GM12878 (cell line): Measurements from ENCODE around the gene THADA. TPM values are rescaled to one million over a fixed set of nuclear protein-coding genes. Genes with fewer than 3 reads are reported as not detected.

Source experiments
- ATAC-seq: fragments of 200-7000 bp; cut with Tn5 transposase; 3 replicates; pipeline ENCODE4 v1.9.1; 2020; ENCODE audit warnings: mild to moderate bottlenecking, moderate library complexity
- BruUV-seq: library from RNA; stranded (reverse); fragments of 400-500 nt; replicated peaks from 2 replicates; lab custom pipeline; 2021; lab: Mats Ljungman, UMichigan
- CTCF ChIA-PET: fragments of 300-600 bp; sonication (Branson Sonifier 250); formaldehyde crosslinking; extraction: SDS; loops from one replicate; lab custom pipeline; 2021; ENCODE audit warnings: inconsistent platforms; lab: Yijun Ruan, JAX
- POLR2A ChIA-PET: fragments of 350-600 bp; formaldehyde crosslinking; extraction: SDS; loops from one replicate; lab custom pipeline; 2021; ENCODE audit warnings: inconsistent platforms; lab: Charles Lee
- RAD21 ChIA-PET: fragments of 300-600 bp; sonication (Branson Sonifier 250); formaldehyde crosslinking; loops from one replicate; lab custom pipeline; 2023; ENCODE audit warnings: antibody characterized with exemption; ENCODE audit not compliant: unreplicated experiment; lab: Charles Lee
- SMC1A ChIA-PET: fragments of 300-600 bp; sonication (Branson Sonifier 250); formaldehyde crosslinking; loops from one replicate; lab custom pipeline; 2023; ENCODE audit not compliant: unreplicated experiment, uncharacterized antibody; lab: Charles Lee
- DNase-seq: peaks from one replicate; pipeline ENCODE4 v3.0.0-alpha.2; 2011; ENCODE audit warnings: low read depth, low spot score
- FAIRE-seq: peaks from 3 replicates; lab custom pipeline; 2011; peaks lifted over from hg19 to GRCh38; lab: Jason Lieb, UNC
- H2AFZ ChIP-seq: 2 replicates; pipeline ENCODE4 v1.6.0; 2011; ENCODE audit warnings: low read depth, low read length, control low read depth; ENCODE audit not compliant: control insufficient read depth
- H3K27ac ChIP-seq: 2 replicates; pipeline ENCODE4 v1.5.1; 2011; ENCODE audit warnings: control low read depth; ENCODE audit not compliant: control insufficient read depth, insufficient read depth
- H3K27me3 ChIP-seq, 2 experiments: replicated peaks in 1 of 2; 2 replicates each; pipeline versions ENCODE4 v1.6.0 to v1.6.1; 2011; ENCODE audit warnings: low read length in 1 of 2; ENCODE audit not compliant: control insufficient read depth in 2 of 2, insufficient read depth in 2 of 2
- H3K36me3 ChIP-seq, 2 experiments: 2 replicates each; pipeline ENCODE4 v1.5.1; 2011; ENCODE audit warnings: low read length in 1 of 2; ENCODE audit not compliant: control insufficient read depth in 2 of 2, insufficient read depth in 2 of 2
- H3K4me1 ChIP-seq: 2 replicates; pipeline ENCODE4 v1.6.1; 2011; ENCODE audit warnings: mild to moderate bottlenecking, low read length, moderate library complexity, mixed read lengths; ENCODE audit not compliant: control insufficient read depth, insufficient read depth
- H3K4me2 ChIP-seq: 2 replicates; pipeline ENCODE4 v1.6.0; 2011; ENCODE audit warnings: control low read depth; ENCODE audit not compliant: control insufficient read depth, insufficient read depth
- H3K4me3 ChIP-seq: fragments of 200-600 bp; sonication (generic); 2 replicates; pipeline ENCODE4 v1.5.1; 2016
- H3K79me2 ChIP-seq: 2 replicates; pipeline ENCODE4 v1.6.0; 2011; ENCODE audit warnings: low read length; ENCODE audit not compliant: control insufficient read depth, insufficient read depth
- H3K9ac ChIP-seq: 2 replicates; pipeline ENCODE4 v1.8.0; 2011; ENCODE audit warnings: low read length, control low read depth, mixed read lengths; ENCODE audit not compliant: control insufficient read depth, insufficient read depth
- H3K9me3 ChIP-seq: replicated peaks from 3 replicates; pipeline ENCODE4 v1.5.1; 2011; ENCODE audit warnings: mild to moderate bottlenecking, low read length; ENCODE audit not compliant: control insufficient read depth, insufficient read depth
- H4K20me1 ChIP-seq: 2 replicates; pipeline ENCODE4 v1.6.0; 2011; ENCODE audit not compliant: control insufficient read depth, insufficient read depth
- CHD4 ChIP-seq: fragments of 200-600 bp; sonication (generic); IDR thresholded peaks from 2 replicates; pipeline ENCODE4 v1.6.1; 2016; ENCODE audit warnings: mild to moderate bottlenecking
- EGR1 ChIP-seq, 2 experiments: IDR thresholded peaks; 1 replicate in 1 of 2; 2 replicates in 1 of 2; pipeline ENCODE4 v1.6.1; 2011 to 2012; ENCODE audit warnings: low read depth in 2 of 2, low read length in 2 of 2, borderline replicate concordance in 1 of 2, mild to moderate bottlenecking in 1 of 2, moderate library complexity in 1 of 2
- NFIC ChIP-seq: IDR thresholded peaks from 2 replicates; pipeline ENCODE4 v1.6.1; 2012; ENCODE audit warnings: low read depth, mild to moderate bottlenecking, inconsistent platforms, low read length, moderate library complexity
- SPI1 ChIP-seq: IDR thresholded peaks from 2 replicates; pipeline ENCODE4 v1.6.1; 2011; ENCODE audit warnings: low read depth, mild to moderate bottlenecking, low read length, moderate library complexity, borderline replicate concordance; ENCODE audit not compliant: insufficient read depth
- SREBF1 ChIP-seq: IDR thresholded peaks from 2 replicates; pipeline ENCODE4 v1.6.1; 2012; ENCODE audit warnings: mild to moderate bottlenecking, low read length
- YBX1 ChIP-seq: fragments of 450-650 bp; IDR thresholded peaks from 2 replicates; pipeline ENCODE4 v1.6.1; 2016; ENCODE audit warnings: antibody characterized with exemption
- ZNF207 ChIP-seq: fragments of 450-650 bp; IDR thresholded peaks from 2 replicates; pipeline ENCODE4 v1.6.1; 2014; ENCODE audit warnings: antibody characterized with exemption, mild to moderate bottlenecking, borderline replicate concordance
- ZSCAN29 ChIP-seq: fragments of 450-650 bp; IDR thresholded peaks from 2 replicates; pipeline ENCODE4 v1.6.1; 2017; ENCODE audit warnings: mild to moderate bottlenecking, moderate library complexity
- ZZZ3 ChIP-seq: IDR thresholded peaks from 2 replicates; pipeline ENCODE4 v1.6.1; 2011; ENCODE audit warnings: low read depth; ENCODE audit not compliant: control insufficient read depth, insufficient read length
- in situ Hi-C: fragments of 300-500 bp; cut with MboI; formaldehyde crosslinking; loops from 9 replicates; pipeline ENCODE4 v1.14.3; 2018; ENCODE audit warnings: mixed read lengths
- intact Hi-C: fragments of 100-400 bp; cut with micrococcal nuclease; formaldehyde crosslinking; loops from one replicate; pipeline ENCODE4 v1.14.2; 2022; ENCODE audit not compliant: unreplicated experiment
- polyA plus RNA-seq, 11 experiments: library from polyadenylated mRNA; depleted of rRNA in 4 of 11; unstranded in 6 of 11; stranded (reverse) in 5 of 11; fragments of >200 nt; fragmentation: Nextera tagmentation in 4 of 11; fragmentation: Illumina TruSeq in 1 of 11; extraction: Ambion mirVana in 4 of 11; extraction: Trizol in 1 of 11; gene quantifications; 1 replicate in 1 of 11; 2 replicates in 10 of 11; pipeline versions ENCODE4 v1.2.1 to v1.2.3, GENCODE V29; 2011 to 2016; ENCODE audit warnings: inconsistent platforms in 2 of 11, missing spikeins in 2 of 11, low read depth in 1 of 11
- total RNA-seq, 4 experiments: library from RNA; depleted of rRNA in 3 of 4; stranded (reverse); fragments of >200 nt in 3 of 4; fragmentation: Illumina TruSeq in 1 of 4; extraction: Trizol in 1 of 4; gene quantifications; 2 replicates each; pipeline versions ENCODE4 v1.2.1 to v1.2.3, GENCODE V29; 2013 to 2021
- TF ChIP-seq, protein P1 (sequence below): fragments of 450-650 bp; IDR thresholded peaks from 2 replicates; pipeline ENCODE4 v1.6.1; 2016; ENCODE audit warnings: mild to moderate bottlenecking
- TF ChIP-seq, protein P2 (sequence below): fragments of 450-650 bp; IDR thresholded peaks from 2 replicates; pipeline ENCODE4 v1.6.1; 2016; ENCODE audit warnings: mild to moderate bottlenecking
- TF ChIP-seq, protein P3 (sequence below): fragments of 450-650 bp; formaldehyde crosslinking; IDR thresholded peaks from 2 replicates; pipeline ENCODE4 v1.4.0; 2020; ENCODE audit warnings: mild to moderate bottlenecking, moderate library complexity
- TF ChIP-seq, protein P4 (sequence below): IDR thresholded peaks from 2 replicates; pipeline ENCODE4 v1.6.1; 2011; ENCODE audit warnings: borderline replicate concordance, low read depth, mild to moderate bottlenecking, moderate library complexity, mixed read lengths, low read length; ENCODE audit not compliant: insufficient read depth; ENCODE audit errors: extremely low read length

The THADA gene
- total and polyA plus RNA-seq, 10 of the 15 experiments (the other 5 are each of a cell fraction or from before 2014, with no cell fraction given) = 14.6 to 33.2 (median 23.2) TPM

DNA sequence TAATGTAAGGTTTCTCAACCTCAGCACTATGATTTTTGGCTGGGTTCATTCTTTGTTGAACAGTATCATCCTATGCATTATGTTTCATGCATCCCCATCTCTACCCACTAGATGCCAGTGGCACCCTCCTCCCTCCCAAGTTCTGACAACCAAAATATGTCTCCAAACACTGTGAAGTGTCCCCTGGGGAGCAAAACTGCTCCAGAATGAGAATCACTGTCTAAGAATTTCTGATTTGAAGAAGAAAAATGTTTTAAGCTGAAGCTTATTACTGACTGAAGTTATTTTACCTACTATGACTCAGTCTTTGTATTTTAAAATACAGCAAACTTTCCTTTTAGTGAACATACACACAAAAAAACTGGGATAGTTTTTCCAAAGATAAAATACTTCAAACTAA, 3.4 kb downstream of the THADA start:
- Histone ChIP-seq H3K36me3 (no peaks in the 10 kb centered on the region), H3K27ac (no peak overlapping the region), H3K79me2 (peaks cover 21% of the 10 kb centered on the region), H3K4me3 (no peak overlapping the region), H3K4me2 (no peak overlapping the region), H3K9me3 (no peaks in the 10 kb centered on the region), H2AFZ (no peak overlapping the region), H4K20me1 (no peaks in the 10 kb centered on the region), H3K27me3 (no peaks in the 10 kb centered on the region), H3K9ac (no peak overlapping the region), H3K4me1 (peaks cover 3% of the 10 kb centered on the region; the same call in 1 of the 2 replicates)
- in situ Hi-C loops (no loop called here), intact Hi-C loops (no loop called here)
- FAIRE-seq (no peak), DNase-seq (no peak), ATAC-seq (no peak)
- RAD21 ChIA-PET = no interaction called here
- POLR2A ChIA-PET = interaction anchor here (0.6 to 0.8 kb wide), 3 partner anchors 25 to 629 kb away, joined by 3 to 5 read pairs (median 4); no protein-coding TSS in a partner anchor
- SMC1A ChIA-PET = interaction anchor here (0.5 kb wide), 1 partner anchor 386 kb away, joined by 3 read pairs; no protein-coding TSS in a partner anchor
- CTCF ChIA-PET = interaction anchor here (0.8 to 10.5 kb wide), 3 partner anchors 16 to 18 kb away, joined by 3 to 66 read pairs (median 4); no protein-coding TSS in a partner anchor
- BruUV-seq = no TSS peak
- TF ChIP-seq NFIC = no peak
- no peak for TF ChIP-seq SREBF1
- no peak for TF ChIP-seq YBX1
- TF ChIP-seq, protein P1, sequence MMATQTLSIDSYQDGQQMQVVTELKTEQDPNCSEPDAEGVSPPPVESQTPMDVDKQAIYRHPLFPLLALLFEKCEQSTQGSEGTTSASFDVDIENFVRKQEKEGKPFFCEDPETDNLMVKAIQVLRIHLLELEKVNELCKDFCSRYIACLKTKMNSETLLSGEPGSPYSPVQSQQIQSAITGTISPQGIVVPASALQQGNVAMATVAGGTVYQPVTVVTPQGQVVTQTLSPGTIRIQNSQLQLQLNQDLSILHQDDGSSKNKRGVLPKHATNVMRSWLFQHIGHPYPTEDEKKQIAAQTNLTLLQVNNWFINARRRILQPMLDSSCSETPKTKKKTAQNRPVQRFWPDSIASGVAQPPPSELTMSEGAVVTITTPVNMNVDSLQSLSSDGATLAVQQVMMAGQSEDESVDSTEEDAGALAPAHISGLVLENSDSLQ = no peak
- TF ChIP-seq, protein P2, sequence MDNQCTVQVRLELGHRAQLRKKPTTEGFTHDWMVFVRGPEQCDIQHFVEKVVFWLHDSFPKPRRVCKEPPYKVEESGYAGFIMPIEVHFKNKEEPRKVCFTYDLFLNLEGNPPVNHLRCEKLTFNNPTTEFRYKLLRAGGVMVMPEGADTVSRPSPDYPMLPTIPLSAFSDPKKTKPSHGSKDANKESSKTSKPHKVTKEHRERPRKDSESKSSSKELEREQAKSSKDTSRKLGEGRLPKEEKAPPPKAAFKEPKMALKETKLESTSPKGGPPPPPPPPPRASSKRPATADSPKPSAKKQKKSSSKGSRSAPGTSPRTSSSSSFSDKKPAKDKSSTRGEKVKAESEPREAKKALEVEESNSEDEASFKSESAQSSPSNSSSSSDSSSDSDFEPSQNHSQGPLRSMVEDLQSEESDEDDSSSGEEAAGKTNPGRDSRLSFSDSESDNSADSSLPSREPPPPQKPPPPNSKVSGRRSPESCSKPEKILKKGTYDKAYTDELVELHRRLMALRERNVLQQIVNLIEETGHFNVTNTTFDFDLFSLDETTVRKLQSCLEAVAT = no peak
- no peak for TF ChIP-seq EGR1 (IDR thresholded peaks at IDR 0.05; ENCODE audit: borderline replicate concordance in 1 of 2, low read depth in 2 of 2, low read length in 2 of 2)
- TF ChIP-seq SPI1 = no peak
- no peak for TF ChIP-seq CHD4
- TF ChIP-seq, protein P3, sequence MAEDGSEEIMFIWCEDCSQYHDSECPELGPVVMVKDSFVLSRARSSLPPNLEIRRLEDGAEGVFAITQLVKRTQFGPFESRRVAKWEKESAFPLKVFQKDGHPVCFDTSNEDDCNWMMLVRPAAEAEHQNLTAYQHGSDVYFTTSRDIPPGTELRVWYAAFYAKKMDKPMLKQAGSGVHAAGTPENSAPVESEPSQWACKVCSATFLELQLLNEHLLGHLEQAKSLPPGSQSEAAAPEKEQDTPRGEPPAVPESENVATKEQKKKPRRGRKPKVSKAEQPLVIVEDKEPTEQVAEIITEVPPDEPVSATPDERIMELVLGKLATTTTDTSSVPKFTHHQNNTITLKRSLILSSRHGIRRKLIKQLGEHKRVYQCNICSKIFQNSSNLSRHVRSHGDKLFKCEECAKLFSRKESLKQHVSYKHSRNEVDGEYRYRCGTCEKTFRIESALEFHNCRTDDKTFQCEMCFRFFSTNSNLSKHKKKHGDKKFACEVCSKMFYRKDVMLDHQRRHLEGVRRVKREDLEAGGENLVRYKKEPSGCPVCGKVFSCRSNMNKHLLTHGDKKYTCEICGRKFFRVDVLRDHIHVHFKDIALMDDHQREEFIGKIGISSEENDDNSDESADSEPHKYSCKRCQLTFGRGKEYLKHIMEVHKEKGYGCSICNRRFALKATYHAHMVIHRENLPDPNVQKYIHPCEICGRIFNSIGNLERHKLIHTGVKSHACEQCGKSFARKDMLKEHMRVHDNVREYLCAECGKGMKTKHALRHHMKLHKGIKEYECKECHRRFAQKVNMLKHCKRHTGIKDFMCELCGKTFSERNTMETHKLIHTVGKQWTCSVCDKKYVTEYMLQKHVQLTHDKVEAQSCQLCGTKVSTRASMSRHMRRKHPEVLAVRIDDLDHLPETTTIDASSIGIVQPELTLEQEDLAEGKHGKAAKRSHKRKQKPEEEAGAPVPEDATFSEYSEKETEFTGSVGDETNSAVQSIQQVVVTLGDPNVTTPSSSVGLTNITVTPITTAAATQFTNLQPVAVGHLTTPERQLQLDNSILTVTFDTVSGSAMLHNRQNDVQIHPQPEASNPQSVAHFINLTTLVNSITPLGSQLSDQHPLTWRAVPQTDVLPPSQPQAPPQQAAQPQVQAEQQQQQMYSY (CRISPR knock-in tag) = no peak
- TF ChIP-seq ZNF207 = no peak
- no peak for TF ChIP-seq ZSCAN29
- TF ChIP-seq, protein P4, sequence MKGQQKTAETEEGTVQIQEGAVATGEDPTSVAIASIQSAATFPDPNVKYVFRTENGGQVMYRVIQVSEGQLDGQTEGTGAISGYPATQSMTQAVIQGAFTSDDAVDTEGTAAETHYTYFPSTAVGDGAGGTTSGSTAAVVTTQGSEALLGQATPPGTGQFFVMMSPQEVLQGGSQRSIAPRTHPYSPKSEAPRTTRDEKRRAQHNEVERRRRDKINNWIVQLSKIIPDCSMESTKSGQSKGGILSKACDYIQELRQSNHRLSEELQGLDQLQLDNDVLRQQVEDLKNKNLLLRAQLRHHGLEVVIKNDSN = no peak
- TF ChIP-seq ZZZ3 = no peak
